GM12865 (cell line): ENCODE results near the gene B4GALT1.
A peak's percentile ranks its signal among the peaks of the same experiment; 100 is the strongest.

Experiments used
- DNase-seq: peaks from one replicate; pipeline ENCODE4 v3.0.0; 2010; ENCODE audit warnings: low read depth
- H3K4me3 ChIP-seq: 2 replicates; pipeline ENCODE4 v1.5.1; 2011; ENCODE audit warnings: mild to moderate bottlenecking, low read depth, low read length, control low read depth
- TF ChIP-seq, protein P1 (sequence below): IDR thresholded peaks from 2 replicates; pipeline ENCODE4 v1.5.1; 2011; ENCODE audit warnings: low read length, control low read depth, low read depth, inconsistent platforms; ENCODE audit not compliant: insufficient read depth; ENCODE audit errors: missing control alignments

B4GALT1 gene

DNA sequence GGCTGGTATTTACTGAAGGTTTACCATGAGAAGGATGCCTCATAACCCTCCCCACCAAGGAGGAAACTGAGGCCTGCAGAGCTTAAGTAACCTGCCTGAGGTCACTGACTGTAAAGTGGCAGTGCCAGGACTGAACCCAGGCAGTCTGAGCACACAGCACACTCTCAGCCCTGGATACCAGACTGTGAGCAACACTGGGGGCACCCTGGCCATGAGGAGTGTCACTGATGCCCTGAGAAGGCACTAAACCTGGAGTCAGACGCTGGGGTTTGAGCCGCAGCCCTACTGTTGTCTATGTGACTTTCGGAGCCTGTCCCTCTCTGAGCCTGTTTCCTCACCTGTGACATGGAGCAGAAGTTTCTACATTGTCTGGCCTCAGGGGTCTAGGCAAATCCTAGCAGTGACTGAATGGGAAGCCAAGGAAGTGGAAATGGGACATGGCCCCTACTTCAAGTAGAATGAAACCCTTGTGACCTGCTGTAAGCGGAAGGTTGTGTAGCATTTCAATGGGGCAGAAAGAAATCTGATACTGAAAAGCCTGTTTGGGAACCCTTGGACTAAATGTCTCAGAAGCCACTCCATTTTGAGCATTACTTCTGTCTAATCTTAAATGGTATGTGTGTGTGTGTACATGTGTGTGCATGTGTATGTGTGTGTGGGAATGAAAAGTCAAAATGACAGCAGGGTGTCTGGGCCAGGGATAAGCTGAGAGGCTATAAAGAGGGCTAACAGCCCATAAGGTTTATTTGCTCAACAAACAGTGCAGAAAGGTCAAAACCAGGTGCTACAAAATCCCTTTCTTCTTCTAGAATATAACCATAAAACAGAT, 36.0 kb downstream of the B4GALT1 start:
- no peak overlapping the region for H3K4me3 ChIP-seq
- no peak for DNase-seq
- TF ChIP-seq, protein P1, sequence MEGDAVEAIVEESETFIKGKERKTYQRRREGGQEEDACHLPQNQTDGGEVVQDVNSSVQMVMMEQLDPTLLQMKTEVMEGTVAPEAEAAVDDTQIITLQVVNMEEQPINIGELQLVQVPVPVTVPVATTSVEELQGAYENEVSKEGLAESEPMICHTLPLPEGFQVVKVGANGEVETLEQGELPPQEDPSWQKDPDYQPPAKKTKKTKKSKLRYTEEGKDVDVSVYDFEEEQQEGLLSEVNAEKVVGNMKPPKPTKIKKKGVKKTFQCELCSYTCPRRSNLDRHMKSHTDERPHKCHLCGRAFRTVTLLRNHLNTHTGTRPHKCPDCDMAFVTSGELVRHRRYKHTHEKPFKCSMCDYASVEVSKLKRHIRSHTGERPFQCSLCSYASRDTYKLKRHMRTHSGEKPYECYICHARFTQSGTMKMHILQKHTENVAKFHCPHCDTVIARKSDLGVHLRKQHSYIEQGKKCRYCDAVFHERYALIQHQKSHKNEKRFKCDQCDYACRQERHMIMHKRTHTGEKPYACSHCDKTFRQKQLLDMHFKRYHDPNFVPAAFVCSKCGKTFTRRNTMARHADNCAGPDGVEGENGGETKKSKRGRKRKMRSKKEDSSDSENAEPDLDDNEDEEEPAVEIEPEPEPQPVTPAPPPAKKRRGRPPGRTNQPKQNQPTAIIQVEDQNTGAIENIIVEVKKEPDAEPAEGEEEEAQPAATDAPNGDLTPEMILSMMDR = no peak

DNA sequence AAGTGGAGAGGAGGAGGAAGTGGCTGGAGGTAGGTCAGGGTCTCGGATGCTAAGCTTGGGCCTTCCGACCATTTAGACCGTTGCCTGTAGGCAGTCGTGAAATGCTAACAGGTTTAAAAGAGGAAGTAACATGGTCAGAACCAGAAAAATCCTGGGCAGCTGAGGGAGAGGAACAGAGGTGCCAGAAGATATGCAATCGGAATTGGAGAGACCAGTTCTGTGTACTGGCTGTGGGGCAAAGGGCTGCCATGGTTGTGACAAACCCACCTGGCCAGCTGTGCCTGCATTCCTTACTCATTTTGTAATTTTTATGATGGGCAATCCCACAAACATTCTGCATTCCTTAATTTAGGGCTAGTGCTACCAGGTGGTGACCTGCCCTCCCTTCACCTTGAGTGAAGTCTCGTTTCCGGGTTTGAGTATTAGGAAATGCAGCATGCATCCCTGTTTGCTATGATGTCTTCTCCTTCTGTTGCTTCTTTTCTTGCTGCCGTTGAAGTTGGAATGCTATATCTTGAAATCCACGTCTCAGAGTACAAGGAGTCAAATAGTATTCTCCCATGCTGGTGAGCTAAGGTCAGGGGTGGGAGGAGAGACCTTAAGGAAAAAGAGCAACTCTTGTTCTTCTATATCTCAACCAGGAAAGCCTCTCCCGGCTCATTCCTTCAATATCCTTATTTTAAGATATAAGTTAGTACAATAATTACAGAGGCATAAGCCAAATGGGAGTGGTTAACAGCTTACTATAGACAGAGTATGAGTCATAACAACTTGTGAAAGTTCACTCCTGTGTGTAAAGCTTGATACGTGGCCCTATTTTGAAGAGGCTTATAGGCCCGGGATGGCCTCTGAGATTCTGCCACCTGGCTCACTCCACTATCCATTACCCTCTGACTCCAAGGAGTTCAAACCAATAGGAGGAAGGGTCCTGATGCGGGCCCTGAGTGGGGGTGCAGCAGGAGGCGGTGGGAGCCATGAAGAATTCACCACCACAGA, 37.0 kb downstream of the B4GALT1 start:
- peak; percentile 75 for DNase-seq
- TF ChIP-seq, protein P1 = no peak
- no peak overlapping the region for H3K4me3 ChIP-seq

DNA sequence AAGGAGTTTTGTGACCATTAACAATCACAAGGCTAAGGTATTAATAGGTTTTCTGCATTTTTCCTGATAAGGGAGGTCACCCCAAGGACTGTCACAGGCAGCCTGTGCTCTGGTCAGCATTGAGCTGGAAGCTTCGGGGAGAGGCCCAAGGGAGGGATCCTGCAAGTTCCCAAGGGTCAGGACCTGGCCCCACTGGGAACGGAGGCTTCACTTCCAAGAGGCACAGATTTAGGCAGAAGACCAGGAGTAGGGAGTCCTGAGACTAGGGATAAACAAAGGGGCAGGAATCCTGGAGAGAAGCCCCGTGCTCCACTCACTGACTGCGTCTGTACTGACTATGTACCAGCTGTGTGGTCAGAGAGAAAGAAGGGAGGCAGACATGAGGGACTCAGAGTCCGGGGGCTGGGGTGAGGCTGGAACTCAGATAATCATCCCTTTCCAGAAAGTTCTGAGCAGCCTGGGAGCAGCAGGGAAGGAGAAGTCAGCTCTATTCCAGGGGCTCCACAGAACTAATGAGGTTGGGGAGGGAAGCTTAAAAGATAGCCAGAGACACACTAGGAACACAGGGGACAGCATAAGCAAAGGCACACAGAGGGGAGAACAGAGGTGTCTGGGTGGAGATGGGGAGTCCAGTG, 37.8 kb downstream of the B4GALT1 start:
- no peak for DNase-seq
- TF ChIP-seq, protein P1 = no peak
- H3K4me3 ChIP-seq = no peak overlapping the region

DNA sequence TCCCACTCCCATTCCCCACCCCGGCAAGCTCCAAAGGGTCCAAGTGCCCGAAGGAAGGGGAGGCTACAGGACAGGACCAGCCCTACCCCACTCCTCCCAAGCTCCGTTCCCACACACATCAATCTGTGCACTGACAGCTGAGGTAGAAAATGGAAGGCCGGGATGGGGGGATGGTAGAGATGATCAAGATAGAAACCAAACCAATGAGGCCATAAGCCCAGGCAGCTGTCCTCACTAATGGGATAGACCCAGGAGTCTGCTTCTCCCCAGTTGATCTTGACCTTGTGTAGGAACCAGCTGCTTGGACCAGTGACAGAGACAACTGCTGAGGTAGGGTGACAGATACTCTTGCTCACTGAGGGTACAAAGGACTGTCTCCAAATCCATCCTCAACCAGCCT, 38.6 kb downstream of the B4GALT1 start:
- TF ChIP-seq, protein P1 = no peak
- DNase-seq = no peak
- no peak overlapping the region for H3K4me3 ChIP-seq

DNA sequence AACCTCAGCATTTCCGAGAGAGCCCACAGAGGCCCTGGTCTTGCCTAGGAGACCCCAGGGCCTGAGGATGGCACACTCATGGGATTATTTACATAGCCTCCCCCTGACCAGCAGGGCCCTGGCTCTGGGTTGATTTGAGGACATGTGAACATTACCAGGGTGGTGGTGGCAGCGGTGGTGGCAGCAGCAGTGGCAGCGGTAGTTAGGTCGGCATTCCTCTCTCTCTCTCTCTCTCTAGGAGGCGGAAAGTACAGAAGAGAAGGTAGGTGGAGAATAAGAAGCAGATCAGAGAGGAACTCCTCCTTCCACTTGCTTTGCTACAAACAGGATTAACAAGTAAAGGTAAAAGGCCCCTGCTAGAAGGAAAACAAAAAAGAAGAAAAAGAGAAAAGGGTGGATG, 39.3 kb downstream of the B4GALT1 start:
- DNase-seq = no peak
- TF ChIP-seq, protein P1 = no peak
- no peak overlapping the region for H3K4me3 ChIP-seq

DNA sequence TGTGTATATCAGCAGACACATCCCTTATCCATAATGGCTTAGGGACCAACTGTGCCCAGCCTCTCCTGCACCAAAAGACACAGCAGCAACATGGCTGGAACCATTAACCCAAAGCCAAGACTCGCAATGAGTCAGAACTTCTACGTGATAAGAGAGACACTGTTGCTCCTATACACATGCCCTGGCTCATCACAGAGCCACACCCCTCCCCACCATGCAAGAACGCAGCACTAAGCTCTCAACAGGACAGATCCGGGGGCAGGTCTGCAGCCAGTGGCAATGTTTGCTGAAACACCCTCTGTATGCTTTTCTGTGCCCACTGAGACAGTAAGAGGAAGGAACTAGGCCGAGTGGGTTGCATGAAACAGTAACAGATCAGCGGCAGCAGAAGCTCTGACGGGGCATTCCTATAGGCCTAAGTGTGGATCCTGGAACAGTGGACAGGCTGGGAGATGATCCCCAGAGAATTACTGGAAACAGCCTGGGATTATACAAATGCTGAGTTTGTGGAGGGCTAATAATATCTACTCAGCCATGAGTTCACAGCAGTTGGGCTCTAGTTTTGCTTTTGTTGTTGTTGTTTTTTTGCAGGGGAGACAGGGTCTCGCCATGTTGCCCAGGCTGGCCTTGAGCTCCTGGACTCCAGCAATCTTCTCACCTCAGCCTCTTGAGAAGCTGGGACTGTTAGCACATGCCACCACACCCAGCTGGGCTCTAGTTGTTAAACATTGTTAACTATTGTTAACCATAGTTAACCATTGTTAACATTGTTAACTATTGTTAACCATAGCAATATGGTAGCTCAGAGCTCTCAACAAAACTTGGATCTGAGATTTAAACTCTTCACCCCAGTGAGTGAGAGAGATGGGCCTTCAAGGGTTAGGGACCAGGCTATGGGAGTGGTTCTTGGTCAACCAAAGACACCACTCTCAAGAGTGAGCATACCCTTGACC, 41.0 kb downstream of the B4GALT1 start:
- DNase-seq = no peak
- no peak overlapping the region for H3K4me3 ChIP-seq
- TF ChIP-seq, protein P1 = no peak
